SK-MEL-5 (cell line): ENCODE results near the gene CNNM3. TPM values are rescaled to one million over a fixed set of nuclear protein-coding genes. Genes with fewer than 3 reads are reported as not detected.
"Not testable (repeated sequence)": the region's sequence is repeated elsewhere in the genome, so short reads cannot be mapped to it uniquely, and the experiment has no call there.

Experiments used
- DNase-seq: peaks from one replicate; pipeline ENCODE4 v3.0.0-alpha.2; 2016; ENCODE audit warnings: low read depth, low spot score
- in situ Hi-C: cut with HindIII; loops from 2 replicates; pipeline ENCODE4 v1.10.0; 2016; ENCODE audit warnings: low sequenced_read_pairs, high pct_unique_total_duplicates, low pct_unique_long_range_greater_than_20kb
- total RNA-seq: library from RNA; depleted of rRNA; stranded (reverse); fragments of >200 nt; shearing (Covaris generic); gene quantifications from 2 replicates; pipeline ENCODE4 v1.2.3, GENCODE V29; 2014

Gene CNNM3
- total RNA-seq, 1 experiment from 2014 or later: 4.3 TPM

GRCh38 chr2:96796497-96796896, 19.6 kb upstream of the CNNM3 start:
- DNase-seq, in situ Hi-C loops: not testable (repeated sequence)

- in situ Hi-C loops: no loop called here
- no peak for DNase-seq
Observed at GRCh38 chr2:96797066-96797625, 18.9 kb upstream of the CNNM3 start.

GRCh38 chr2:96798733-96799622, 17.1 kb upstream of the CNNM3 start:
- DNase-seq: no peak
- in situ Hi-C loops: no loop called here

GRCh38 chr2:96799623-96799935, 16.5 kb upstream of the CNNM3 start:
- in situ Hi-C loops: no loop called here
- no peak for DNase-seq

- in situ Hi-C loops: no loop called here
- DNase-seq: no peak
Observed at GRCh38 chr2:96800061-96801004, 15.7 kb upstream of the CNNM3 start.

GRCh38 chr2:96801005-96801785, 14.9 kb upstream of the CNNM3 start:
- DNase-seq: peak; percentile 58
- in situ Hi-C loops: no loop called here

GRCh38 chr2:96801786-96802595, 14.1 kb upstream of the CNNM3 start:
- in situ Hi-C loops: no loop called here
- DNase-seq: no peak

GRCh38 chr2:96802721-96803120, 13.3 kb upstream of the CNNM3 start:
- DNase-seq: no peak
- in situ Hi-C loops: no loop called here

GRCh38 chr2:96804986-96805385, 11.1 kb upstream of the CNNM3 start:
- in situ Hi-C loops: no loop called here
- DNase-seq: no peak

GRCh38 chr2:96805946-96806345, 10.1 kb upstream of the CNNM3 start:
- in situ Hi-C loops: not testable (repeated sequence)

GRCh38 chr2:96806468-96807126, 9.5 kb upstream of the CNNM3 start:
- no peak for DNase-seq
- in situ Hi-C loops: no loop called here

More at GRCh38 chr2:96805946-96806345, 10.1 kb upstream of the CNNM3 start:
- not testable (repeated sequence) for DNase-seq

- in situ Hi-C loops: no loop called here
- DNase-seq: no peak
Observed at GRCh38 chr2:96807127-96807471, 9.0 kb upstream of the CNNM3 start.

- in situ Hi-C loops: no loop called here
- no peak for DNase-seq
Observed at GRCh38 chr2:96808176-96808837, 7.8 kb upstream of the CNNM3 start.

- DNase-seq: no peak
- in situ Hi-C loops: no loop called here
Observed at GRCh38 chr2:96809216-96809882, 6.7 kb upstream of the CNNM3 start.

GRCh38 chr2:96809951-96810782, 5.9 kb upstream of the CNNM3 start:
- in situ Hi-C loops: no loop called here
- no peak for DNase-seq
